Measurements from ENCODE around the gene COPG2. TPM values are rescaled to one million over a fixed set of nuclear protein-coding genes. Genes with fewer than 3 reads are reported as not detected.

Gene COPG2
- total and polyA plus RNA-seq, 2 of the 13 experiments (the other 11 are each of a cell fraction or from before 2014, with no cell fraction given): 14.1 to 17.7 TPM

- TF ChIP-seq DPF2 (CRISPR knock-in tag; IDR thresholded peaks at IDR 0.05; ENCODE audit: borderline replicate concordance, low read depth) (no peak), KIAA2018 (CRISPR knock-in tag; IDR thresholded peaks at IDR 0.05; ENCODE audit: borderline replicate concordance) (no peak), ZZZ3 (CRISPR knock-in tag; IDR thresholded peaks at IDR 0.05; ENCODE audit: borderline replicate concordance) (0 out of 2 replicates have a peak, but pooled peaks have one; percentile 10), MTERF4 (CRISPR knock-in tag; IDR thresholded peaks at IDR 0.05) (peak; percentile 69; the same call in 1 of the 2 replicates), ZNF674 (CRISPR knock-in tag; IDR thresholded peaks at IDR 0.05; ENCODE audit: low read depth) (0 out of 2 replicates have a peak, but pooled peaks have one; percentile 25), YEATS2 (CRISPR knock-in tag; IDR thresholded peaks at IDR 0.05; ENCODE audit: borderline replicate concordance) (peak; percentile 78; the same call in 1 of the 2 replicates), ZNF891 (CRISPR knock-in tag; IDR thresholded peaks at IDR 0.05) (peak; percentile 81), MED1 (CRISPR knock-in tag; IDR thresholded peaks at IDR 0.05) (peak; percentile 53; the same call in 1 of the 2 replicates), ZNF781 (CRISPR knock-in tag; IDR thresholded peaks at IDR 0.05; ENCODE audit: borderline replicate concordance, not compliant biosample characterization) (peak; percentile 80), PRPF4 (IDR thresholded peaks at IDR 0.05; ENCODE audit: low read depth, low read length, poor library complexity, severe bottlenecking) (no peak), KLF15 (CRISPR knock-in tag; IDR thresholded peaks at IDR 0.05; ENCODE audit: borderline replicate concordance) (0 out of 2 replicates have a peak, but pooled peaks have one; percentile 0), HOMEZ (CRISPR knock-in tag; IDR thresholded peaks at IDR 0.05; ENCODE audit: low read depth) (peak; percentile 78; the same call in 1 of the 2 replicates), ZNF678 (CRISPR knock-in tag; IDR thresholded peaks at IDR 0.05) (0 out of 2 replicates have a peak, but pooled peaks have one; percentile 52), PLRG1 (conservative IDR thresholded peaks at IDR 0.05) (no peak), RARA (CRISPR knock-in tag; IDR thresholded peaks at IDR 0.05) (0 out of 2 replicates have a peak, but pooled peaks have one; percentile 41), ZNF335 (CRISPR knock-in tag; IDR thresholded peaks at IDR 0.05) (0 out of 2 replicates have a peak, but pooled peaks have one; percentile 60)
Observed at GRCh38 chr7:130486114-130486953, 182.2 kb downstream of the COPG2 start (continued).
